ENCODE measurements around the gene KCNQ1. TPM values are rescaled to one million over a fixed set of nuclear protein-coding genes. Genes with fewer than 3 reads are reported as not detected.

Gene KCNQ1
- total and polyA plus RNA-seq, 2 experiments from 2014 or later: 0.45 to 0.87 TPM

DNA sequence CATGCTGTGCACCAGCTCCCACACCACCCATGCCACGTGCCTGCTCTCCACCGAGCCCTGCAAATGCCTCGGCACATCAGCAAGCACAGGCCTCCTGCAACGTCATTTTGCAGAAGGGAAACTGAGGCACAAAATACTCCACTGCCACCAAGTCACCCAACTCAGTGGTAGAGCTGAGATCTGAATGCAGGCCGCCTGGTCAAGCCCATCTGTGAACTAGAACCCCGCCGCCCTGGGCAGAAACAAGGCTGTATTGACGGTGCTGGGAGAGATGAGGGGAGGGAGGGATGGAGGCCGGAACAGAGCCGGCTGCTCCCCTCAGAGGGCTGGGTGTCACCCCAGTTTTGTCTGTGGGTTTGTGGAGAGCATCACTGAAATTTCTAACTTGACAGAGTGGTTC lies 359.4 kb downstream of the KCNQ1 start:
- TF ChIP-seq EZH2 (IDR thresholded peaks at IDR 0.05; ENCODE audit: low read depth, unreplicated experiment) (no peak), REST (IDR thresholded peaks at IDR 0.05; ENCODE audit: unreplicated experiment) (no peak), ZNF114 (CRISPR knock-in tag; IDR thresholded peaks at IDR 0.05) (no peak), CTCF (conservative IDR thresholded peaks at IDR 0.05; ENCODE audit: low read depth in 2 of 2) (no peak), POLR2AphosphoS5 (IDR thresholded peaks at IDR 0.05; ENCODE audit: low read depth) (no peak), NANOG (IDR thresholded peaks at IDR 0.05; ENCODE audit: borderline replicate concordance) (no peak), STAT1 (IDR thresholded peaks at IDR 0.05; ENCODE audit: unreplicated experiment) (no peak), EZH2phosphoT487 (IDR thresholded peaks at IDR 0.05; ENCODE audit: unreplicated experiment) (no peak)
- TF ChIP-seq, protein P1, sequence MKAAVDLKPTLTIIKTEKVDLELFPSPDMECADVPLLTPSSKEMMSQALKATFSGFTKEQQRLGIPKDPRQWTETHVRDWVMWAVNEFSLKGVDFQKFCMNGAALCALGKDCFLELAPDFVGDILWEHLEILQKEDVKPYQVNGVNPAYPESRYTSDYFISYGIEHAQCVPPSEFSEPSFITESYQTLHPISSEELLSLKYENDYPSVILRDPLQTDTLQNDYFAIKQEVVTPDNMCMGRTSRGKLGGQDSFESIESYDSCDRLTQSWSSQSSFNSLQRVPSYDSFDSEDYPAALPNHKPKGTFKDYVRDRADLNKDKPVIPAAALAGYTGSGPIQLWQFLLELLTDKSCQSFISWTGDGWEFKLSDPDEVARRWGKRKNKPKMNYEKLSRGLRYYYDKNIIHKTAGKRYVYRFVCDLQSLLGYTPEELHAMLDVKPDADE (IDR thresholded peaks at IDR 0.05): no peak
- Histone ChIP-seq H3K4me1 (ENCODE audit: insufficient read depth) (no peaks in the 10 kb centered on the region; the same call in 1 of the 2 replicates), H2AFZ (no peak overlapping the region), H3K36me3 (ENCODE audit: insufficient read depth) (no peaks in the 10 kb centered on the region), H3K4me3 (no peak overlapping the region), H3K27me3 (ENCODE audit: insufficient read depth) (no peaks in the 10 kb centered on the region), H3K9me2 (ENCODE audit: insufficient read depth) (no peaks in the 10 kb centered on the region), H3K79me2 (replicated peaks; ENCODE audit: insufficient read depth) (no peaks in the 10 kb centered on the region), H3K4me2 (no peak overlapping the region), H4K20me1 (replicated peaks; ENCODE audit: insufficient read depth) (no peaks in the 10 kb centered on the region), H3K27ac (ENCODE audit: low read depth) (no peak overlapping the region), H3F3A (replicated peaks; ENCODE audit: low read depth) (no peaks in the 10 kb centered on the region)
- Mint-ChIP-seq H3K9me3 (peaks cover 5% of the 10 kb centered on the region), H3K27ac (no peak overlapping the region), H3K4me1 (peaks cover 19% of the 10 kb centered on the region), H3K4me3 (no peak overlapping the region), H3K27me3 (ENCODE audit: insufficient read depth, low read depth, poor library complexity) (peaks cover 29% of the 10 kb centered on the region), H3K36me3 (ENCODE audit: low read depth) (peaks cover 3% of the 10 kb centered on the region; the same call in 2 of the 3 replicates)
- DNase-seq (ENCODE audit: low spot score): no peak
- no peak for ATAC-seq

All from GM23338 (cell line).